Measurements from ENCODE around the gene JPT2.

The JPT2 gene

DNA sequence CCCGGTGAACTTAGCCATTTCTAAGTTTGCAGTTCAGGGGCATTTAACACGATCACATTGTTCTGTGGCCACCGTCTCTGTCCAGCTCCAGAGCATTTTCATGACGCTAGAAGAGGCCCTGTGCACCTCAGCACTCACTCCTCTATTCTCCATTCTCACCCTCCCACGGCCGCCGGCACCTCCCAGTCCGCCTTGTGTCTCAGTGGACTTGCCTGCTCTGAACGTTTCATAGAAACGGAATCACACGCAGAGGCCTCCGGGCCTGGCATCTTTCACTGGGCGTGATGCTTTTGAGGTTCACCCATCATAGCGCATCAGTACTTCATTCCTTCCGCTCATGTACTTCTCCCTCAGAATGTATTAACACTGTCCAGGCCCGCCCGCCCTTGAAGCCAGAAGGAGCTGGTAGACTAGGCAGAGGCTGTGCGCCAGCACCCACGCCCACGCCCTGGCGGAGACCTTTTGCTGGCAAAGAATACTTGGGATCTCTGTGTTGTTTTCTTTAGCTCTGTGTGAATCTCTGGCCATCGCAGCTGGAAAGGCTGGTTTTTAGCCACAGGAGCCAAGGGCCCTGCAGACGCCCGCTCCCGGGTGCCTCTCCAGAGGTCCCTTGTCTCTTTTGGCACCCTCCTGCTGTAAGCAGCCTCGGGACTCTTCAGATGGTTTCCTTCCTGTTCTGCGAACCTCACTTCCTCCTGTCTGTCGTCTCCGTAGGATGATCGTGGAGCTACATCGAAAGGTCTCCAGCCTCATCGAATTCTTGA, 23.4 kb upstream of the JPT2 start:
- DNase-seq, result no peak

DNA sequence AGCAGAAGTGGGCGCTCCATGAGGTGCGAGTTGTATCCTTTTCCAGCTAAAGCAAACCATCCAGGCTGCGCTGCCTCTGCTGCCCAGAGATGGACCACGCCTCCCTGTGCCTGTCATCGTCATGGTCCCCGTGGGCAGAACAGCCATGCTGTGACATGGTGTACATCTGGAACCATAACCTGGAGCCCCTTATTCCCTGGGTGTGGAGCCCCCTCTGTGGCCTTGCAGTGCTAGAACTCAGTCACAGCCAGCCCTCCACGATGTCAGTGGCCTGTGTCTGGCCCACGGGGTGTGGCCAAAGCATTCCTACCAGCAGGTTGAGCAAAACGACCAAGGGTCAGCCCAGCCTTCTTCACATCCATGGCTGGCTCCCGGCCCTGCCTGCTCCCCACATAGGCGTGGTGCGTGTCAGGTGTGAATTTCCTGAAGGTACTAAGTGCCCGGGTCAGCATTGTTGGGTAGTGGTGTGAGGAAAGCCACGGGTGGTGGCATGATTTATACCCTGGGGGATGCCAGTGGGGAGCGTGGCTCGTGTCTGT, 22.7 kb upstream of the JPT2 start:
- no peak for DNase-seq

DNA sequence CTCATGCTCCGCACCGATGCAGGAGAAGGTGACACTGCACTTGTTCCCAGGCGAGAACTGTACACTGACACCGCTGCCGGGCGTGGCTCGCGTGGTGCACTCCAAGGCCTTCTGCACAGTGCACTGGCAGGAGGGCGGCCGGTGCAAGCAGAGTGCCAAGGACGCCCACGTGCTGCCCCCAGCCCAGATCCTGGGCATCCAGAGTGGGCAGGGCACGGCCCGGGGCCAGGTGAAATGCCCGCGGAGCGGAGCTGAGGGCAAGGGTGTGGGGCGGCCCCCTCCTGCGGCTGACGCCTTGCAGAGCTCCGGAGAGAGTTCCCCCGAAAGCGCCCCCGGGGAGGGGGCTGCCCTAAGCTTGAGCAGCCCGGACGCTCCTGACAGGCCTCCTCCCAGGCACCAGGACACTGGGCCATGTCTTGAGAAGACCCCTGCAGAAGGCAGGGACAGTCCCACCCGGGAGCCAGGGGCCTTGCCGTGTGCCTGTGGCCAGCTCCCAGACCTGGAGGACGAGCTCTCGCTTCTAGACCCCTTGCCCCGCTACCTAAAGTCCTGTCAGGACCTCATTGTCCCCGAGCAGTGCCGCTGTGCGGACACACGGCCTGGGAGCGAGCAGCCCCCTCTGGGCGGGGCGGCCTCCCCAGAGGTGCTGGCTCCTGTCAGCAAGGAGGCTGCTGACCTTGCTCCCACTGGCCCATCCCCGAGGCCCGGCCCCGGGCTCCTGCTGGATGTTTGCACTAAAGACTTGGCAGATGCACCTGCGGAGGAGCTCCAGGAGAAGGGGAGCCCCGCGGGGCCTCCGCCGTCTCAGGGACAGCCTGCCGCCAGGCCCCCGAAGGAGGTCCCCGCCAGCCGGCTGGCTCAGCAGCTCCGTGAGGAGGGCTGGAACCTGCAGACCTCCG, 21.9 kb upstream of the JPT2 start:
- no peak for DNase-seq

DNA sequence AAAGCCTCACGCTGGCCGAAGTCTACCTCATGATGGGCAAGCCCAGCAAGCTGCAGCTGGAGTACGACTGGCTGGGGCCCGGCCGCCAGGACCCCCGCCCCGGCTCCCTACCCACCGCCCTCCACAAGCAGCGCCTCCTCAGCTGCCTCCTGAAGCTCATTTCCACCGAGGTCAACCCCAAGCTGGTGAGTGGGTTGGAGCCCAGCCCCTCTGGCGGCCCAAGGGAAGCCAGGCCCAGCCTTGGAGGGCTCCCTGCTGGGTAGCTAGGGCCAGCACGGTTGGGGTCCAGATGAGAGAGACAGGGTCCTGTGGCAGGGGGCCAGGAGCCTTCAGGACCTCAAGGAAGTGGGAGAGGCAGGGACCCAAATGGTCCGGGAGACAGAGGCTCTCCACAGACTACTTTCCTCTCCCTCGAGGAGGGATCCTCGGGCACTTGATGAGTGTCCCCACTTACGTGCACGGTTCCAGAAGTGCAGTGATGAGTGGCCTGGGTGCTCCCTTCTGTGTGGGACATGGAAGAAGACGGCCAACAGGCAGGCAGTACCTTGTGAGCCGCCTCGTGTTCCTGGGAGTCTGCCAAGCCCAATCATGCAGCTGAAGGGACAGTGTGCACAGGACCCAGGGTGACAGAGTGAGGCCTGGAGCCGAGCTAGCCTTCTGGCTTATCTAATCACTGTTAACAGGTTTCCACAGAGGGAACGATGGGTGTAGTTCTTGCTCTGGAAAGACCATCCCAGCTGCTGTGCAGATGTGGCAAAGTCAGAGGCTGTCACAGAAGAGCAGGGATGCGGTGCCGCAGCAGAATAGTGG, 21.1 kb upstream of the JPT2 start:
- peak; percentile 90 for DNase-seq

DNA sequence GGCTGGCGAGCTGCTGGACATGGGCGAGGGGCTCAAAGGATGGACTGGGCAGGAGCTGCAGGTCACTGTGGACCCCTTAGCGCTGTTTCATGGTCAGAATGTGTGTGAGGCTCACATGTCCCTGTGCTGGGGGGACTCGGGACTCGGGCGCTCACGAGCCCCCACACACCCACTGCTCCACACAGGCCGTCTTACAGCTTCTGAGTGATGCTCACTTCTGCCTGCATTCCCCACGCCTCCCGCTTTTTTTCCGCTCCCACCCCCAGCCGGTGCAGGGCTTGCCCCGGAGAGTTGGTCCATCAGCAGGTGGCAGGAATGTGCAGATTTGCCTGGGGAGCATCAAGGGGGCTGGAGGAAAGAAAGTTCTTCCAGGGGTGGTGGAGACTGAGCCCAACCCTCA, 20.2 kb upstream of the JPT2 start:
- no peak for DNase-seq

DNA sequence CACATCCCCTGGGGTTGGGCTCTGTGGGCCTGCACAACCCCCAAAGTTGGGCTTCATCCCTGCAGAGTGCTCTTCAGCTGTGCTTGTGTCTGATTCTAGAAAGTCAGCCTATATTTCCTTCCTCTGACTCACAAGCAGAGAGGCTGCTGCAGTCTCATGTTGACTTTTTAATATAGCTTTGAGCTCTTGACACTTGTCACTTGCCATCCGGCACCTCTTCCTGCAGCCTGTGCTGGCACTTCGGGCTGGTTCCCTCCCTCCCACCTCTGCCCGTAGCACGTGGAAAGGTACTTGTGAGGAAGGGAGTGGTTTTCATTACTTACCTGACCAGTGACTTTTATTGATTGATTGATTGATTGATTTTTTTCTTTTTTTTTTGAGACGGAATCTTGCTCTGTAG, 19.0 kb upstream of the JPT2 start:
- no peak for DNase-seq

DNA sequence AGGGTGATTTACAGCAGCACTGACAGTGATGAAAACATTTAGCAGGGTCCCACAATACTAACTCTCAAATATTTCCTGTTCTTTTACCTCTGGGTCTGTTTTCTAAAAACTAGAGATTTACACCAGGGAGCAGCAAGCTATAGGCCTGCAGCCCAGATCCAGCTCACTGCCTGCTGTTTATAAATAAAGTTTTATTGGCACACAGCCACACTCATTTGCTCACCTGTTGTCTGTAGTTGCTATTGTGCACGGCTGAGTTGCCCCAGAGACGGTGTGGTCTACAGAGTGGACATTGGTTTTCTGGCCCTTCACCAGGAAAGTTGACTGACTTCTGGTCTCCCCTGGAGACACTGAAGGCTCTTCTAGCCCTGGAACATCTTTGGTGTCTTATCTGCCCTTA, 16.3 kb upstream of the JPT2 start:
- DNase-seq, result no peak

DNA sequence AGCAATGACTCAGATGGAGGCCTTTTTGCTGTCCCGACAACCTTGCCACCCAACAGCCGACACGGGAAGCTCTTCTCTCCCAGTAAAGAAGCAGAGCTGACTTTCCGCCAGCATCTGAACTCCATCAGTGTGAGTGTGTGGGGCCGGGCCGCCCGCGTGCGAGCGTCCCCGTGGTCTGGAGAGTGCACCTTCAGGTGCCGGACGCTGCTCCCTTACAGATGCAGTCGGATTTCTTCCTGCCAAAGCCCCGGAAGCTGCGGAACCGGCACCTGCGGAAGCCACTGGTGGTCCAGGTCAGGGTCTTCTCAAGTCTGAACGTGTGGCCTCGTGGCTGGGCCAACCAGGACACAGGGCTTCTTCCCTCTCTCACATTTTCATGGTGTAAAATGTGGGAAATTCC, 15.5 kb upstream of the JPT2 start:
- no peak for DNase-seq

DNA sequence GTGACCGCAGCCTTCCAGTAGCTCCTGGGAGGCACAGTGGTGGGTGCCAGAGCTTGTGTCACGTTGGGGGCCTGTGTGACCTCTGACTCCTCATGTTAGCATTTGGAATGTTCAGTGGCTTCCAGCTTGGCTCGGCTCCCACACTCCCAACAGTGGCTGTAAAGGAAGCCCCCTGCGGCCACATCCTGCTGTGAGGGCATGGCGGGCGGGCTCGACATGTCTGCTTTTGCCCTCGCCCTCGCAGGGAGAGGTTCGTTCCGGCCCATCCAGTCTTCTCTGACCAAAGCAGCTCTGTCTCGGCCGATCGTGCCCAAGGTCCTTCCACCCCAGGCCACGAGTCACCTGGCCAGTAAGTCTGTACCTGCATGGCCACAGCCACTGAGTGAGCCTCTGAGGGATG, 12.2 kb upstream of the JPT2 start:
- DNase-seq, result no peak

DNA sequence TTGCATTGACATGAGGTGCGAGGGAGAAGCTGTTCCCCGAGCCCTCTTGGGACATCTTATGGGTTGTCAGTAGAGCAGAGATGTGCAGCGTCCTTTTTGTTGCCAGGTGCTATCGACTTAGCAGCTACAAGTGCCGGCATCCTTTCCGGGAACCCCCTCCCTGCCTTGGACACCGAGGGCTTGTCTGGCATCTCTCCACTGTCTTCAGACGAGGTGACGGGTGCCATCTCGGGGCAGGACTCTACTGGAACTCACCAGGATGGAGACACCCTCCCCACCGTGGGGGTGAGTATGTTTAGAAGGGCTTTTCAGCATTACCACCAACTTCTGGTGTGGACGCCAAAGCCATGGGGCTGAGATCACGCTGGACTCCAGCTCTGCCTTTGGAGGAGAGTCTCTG, 11.8 kb upstream of the JPT2 start:
- no peak for DNase-seq

DNA sequence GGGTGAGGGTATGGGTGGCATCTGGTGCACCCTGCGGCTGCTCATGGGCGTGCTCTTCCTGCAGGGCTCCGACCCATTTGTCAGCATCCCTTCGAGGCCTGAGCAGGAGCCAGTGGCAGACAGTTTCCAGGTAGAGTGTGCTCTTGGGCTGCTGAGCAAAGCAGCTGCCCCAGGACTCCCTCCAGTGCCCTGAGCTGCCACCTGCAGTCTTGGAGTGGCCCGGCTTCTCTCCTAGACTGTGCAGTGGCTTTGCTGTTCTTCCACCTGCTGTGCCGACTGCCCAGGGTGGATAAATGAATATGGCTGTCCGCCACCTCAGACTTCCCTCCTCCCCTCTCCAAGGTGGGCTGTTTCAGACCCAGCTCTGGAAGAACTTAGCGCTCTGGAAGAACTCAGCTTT, 10.8 kb upstream of the JPT2 start:
- DNase-seq, result no peak

DNA sequence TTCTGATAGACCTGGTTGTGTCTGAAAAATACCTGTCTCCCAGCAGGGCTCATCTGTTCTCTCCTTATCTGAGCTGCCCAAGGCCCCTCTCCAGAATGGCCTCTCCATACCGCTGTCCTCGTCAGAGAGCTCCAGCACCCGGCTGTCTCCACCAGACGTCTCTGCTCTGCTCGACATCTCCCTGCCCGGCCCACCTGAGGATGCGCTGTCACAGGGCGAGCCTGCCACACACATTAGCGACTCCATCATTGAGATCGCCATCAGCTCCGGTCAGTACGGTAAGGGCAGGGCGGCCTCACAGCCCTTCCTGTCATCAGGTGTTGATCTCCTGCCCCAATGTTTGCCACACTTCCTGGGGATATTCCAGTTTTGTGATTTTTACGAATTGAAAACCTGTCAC, 10.2 kb upstream of the JPT2 start:
- DNase-seq, result no peak

DNA sequence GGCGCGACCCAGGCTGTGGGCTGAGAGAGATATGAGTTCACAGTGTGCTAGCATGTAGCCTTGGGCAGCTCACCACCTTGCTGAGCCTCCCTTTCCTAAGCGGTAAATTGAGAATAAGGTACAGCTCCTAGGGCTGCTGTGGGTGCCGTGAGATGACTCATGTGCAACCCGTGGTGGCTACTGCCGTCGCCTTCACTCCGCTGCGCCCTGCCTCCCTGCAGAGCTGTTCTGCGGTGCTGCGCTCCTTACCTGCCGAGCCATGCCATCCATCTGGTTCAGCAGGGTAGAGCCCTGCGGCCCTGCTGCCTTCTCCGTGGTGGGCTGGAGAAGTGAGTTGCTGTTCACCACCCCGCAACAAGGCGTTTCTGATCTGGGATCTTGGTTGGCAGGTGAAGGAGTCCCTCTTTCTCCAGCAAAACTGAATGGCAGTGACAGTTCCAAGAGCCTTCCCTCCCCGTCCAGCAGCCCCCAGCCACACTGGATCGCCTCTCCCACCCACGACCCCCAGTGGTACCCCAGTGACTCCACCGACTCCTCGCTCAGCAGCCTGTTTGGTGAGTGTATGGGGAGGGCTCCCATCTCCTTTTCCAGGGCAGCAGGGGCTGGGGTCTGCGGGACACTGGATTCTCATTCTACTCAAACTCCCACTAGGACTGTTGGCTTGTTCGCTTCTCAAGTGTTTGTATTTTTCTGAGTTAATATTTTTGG, 9.3 kb upstream of the JPT2 start:
- DNase-seq, result no peak

DNA sequence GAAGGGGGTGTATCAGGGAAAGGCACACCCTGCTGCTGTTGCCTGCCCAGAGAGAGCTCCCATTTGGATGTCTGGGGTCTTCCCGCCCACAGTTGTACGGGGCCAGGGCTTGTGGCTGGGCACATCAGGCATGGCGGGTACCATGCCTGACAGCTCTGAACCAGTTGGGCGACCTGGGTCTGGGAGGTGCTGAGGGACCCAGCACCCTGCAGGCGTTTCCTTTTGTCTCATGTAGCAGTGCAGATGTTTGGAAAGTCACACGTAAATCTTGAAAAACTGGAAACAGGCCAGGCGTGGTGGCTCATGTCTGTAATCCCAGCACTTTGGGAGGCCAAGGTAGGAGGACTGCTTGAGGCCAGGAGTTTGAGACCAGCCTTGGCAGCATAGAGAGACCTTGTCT, 8.4 kb upstream of the JPT2 start:
- DNase-seq, result no peak

DNA sequence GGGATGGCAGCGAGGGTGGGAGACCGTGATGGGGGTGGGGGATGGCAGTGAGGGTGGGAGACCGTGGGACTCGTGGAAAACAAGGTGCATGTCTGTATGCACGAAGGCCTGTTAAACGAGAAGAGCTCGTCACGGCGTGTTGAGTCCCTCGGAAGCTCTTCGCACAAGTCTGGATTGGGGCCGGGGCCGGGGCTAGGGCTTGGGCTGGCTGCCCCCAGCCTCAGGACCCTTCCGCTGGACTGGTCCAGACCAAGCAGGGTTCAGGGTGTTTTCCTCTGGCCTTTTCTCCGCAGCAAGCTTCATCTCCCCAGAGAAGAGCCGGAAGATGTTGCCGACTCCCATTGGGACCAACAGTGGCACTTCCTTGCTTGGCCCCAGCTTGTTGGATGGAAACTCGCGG, 7.7 kb upstream of the JPT2 start:
- DNase-seq, result no peak

DNA sequence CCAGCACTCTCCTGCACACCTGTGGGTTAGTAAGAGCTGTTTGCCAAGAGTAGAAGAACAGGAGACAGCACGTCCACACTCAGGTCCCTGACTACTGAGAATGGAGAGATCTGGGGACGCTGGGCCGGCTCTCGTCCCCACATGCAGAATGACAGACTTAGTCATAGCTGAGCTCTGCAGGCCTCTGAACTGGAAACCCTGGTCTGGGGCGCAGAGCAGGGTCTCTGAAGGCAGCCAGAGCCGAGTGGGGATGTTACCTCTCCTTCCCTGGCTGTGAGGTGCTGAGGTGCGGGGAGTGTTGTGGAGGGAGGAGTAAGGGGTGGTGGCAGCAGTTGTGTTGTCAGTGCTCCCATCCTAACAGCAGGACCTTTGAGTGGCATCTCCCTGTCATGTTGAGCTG, 7.2 kb upstream of the JPT2 start:
- DNase-seq, result no peak

DNA sequence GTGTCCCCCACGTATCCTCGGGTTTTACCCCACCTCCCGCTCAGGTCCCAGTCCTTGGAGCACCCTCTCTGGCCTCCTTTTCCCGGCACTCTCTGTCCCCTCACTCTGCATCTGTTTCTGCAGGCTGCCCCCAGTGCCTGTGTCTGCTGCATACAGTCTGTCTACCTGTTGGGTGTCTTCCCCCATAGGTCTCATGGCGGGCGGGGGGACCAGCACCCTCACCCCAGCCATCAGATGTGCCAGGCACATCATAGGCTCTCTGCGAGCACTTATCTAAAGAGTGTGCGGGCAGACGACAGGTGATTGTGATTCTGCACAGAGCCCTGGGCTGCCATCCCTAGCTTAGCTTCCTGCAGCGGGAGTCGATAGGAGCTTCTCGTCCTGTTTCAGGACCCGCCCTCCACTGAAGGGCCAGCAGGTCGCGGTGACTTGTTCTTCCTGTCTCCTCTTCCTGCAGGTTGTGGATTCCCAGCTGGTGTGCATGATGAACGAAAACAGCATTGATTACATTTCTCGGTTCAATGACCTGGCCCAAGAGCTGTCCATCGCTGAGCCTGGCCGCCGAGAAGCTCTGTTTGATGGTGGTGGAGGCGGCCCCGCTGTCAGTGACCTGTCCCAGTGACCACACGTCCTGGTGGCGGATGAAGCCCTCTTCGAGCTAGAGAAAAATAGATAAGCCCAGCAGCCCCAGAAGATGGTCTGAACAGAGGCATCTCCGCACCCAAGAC, 4.5 kb upstream of the JPT2 start:
- DNase-seq, result no peak

DNA sequence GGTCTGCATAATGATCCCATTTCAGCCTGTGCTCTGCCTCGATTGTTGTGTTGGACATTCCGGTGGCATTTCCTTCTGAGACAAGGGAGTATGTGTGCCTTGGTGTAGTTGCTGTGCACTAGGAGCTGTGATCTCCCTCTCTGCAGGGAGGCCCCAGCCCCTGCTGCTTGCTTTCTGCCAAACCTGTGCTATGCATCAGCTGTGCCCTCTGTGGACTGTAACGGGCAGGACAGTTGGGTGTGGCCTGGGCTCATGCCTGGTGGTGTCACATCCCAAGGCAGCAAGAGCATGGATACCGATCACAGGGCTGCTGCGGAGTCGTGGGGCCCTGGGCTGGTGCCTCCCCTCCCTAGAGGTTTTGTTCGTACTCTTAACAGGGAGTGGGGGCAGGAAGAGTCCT, 3.8 kb upstream of the JPT2 start:
- DNase-seq, result no peak

DNA sequence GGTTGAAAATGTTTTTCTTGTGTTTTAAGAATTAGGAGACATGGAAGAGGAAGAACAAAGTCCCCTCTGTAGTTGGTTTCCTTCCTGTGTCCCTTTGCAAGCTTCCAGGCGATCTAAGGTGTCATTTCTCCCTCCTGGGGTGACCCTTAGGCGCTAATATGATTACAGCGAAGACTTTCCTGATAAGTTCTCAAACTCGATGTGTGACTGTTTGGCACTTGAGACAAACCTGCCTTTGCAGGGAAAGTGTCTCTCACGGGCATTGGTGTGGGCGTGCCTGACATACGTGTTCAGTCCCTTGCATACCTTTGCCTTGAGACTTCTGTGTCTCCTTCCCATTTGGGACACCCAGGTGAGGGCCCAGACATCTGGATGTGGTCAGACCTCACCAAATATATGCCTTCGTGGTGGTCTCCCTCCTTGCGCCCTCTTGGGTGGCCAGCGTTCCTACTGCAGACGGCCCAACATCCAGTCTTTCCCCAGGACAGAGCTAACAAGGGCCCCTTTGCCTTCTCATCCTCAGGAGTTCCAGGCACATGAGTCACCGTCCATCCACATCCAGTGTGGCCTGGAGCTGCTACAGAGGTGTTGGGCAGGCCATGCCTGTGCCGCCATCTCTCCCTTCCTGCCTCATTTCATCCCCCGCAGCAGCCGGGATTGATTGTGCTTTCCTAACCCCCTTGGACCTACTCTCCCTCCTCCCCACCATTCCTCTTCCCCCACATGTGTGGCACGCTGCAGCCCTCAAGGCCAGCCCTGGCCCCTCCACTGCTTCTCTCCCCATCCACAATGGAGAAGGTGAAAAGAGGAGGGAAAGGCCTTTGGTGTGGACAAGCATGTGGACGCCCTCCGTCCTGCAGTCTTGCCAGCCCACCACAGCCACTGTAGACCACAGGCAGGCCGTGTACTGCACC, 3.1 kb upstream of the JPT2 start:
- no peak for DNase-seq

DNA sequence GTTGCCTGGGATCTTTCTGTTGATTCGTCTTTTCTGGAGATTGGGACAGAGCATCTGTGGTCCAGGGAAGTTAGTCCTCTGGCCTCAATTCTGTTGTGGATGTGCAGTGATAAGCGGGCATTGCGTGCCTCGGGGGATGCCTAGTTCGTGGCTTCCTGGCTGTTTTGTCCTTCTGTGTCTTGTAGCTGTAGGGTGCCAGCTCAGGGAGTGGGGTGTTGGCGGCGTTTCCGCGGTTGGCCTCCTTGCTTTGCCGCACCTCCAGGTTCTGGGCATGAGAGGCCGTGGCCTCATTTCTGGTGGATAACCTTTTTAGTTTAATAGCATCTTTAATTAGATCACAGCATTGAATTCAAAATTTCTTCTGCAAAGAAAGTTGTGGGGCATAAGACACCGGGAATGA, 1.4 kb upstream of the JPT2 start:
- DNase-seq, result no peak

DNA sequence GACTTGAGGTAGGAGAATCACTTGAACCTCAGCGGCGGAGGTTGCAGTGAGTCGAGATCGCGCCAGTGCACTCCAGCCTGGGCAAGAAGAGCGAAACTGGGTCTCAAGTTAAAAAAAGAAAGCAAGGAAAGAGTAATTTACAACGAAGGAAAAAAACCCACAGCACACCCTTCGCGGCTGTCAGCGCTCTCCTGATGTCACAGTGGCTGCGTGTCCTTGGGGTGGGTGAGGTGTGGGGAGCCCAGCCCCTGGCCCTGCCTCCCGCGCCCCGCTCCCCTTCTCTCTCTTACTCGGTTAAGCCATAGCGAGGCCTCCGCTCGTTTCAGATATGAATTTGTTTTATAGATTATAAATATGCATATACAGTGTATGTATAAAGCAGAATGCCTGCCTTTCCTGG, 740 bp upstream of the JPT2 start:
- DNase-seq, result no peak
